Smooth muscle cell (in vitro differentiated cells): ENCODE results near the gene CIB4. TPM values are rescaled to one million over a fixed set of nuclear protein-coding genes. Genes with fewer than 3 reads are reported as not detected.

Experiments
- DNase-seq: peaks from one replicate; lab custom pipeline; 2025; ENCODE audit not compliant: unreplicated experiment; lab: John Stamatoyannopoulos, UW
- H2AFZ ChIP-seq: fragments of 200-600 bp; sonication (generic); 2 replicates; pipeline ENCODE4 v1.6.0; 2016; ENCODE audit warnings: antibody characterized with exemption, low read depth, mild to moderate bottlenecking
- H3F3A ChIP-seq: fragments of 200-600 bp; sonication (generic); 2 replicates; pipeline ENCODE4 v1.6.0; 2017; ENCODE audit warnings: antibody characterized with exemption, low read depth
- H3K27ac ChIP-seq: fragments of 200-600 bp; sonication (generic); 2 replicates; pipeline ENCODE4 v1.5.1; 2016; ENCODE audit warnings: low read depth, mild to moderate bottlenecking
- H3K27me3 ChIP-seq: fragments of 200-600 bp; sonication (generic); 2 replicates; pipeline ENCODE4 v1.6.1; 2016; ENCODE audit warnings: low read depth, mild to moderate bottlenecking
- H3K36me3 ChIP-seq: fragments of 200-600 bp; sonication (generic); 2 replicates; pipeline ENCODE4 v1.5.1; 2016; ENCODE audit warnings: low read depth
- H3K4me1 ChIP-seq: fragments of 200-600 bp; sonication (generic); 2 replicates; pipeline ENCODE4 v1.5.1; 2016; ENCODE audit warnings: low read depth
- H3K4me2 ChIP-seq: fragments of 200-600 bp; sonication (generic); 2 replicates; pipeline ENCODE4 v1.6.0; 2016; ENCODE audit warnings: mild to moderate bottlenecking
- H3K4me3 ChIP-seq: fragments of 200-600 bp; sonication (generic); 2 replicates; pipeline ENCODE4 v1.5.1; 2016; ENCODE audit warnings: mild to moderate bottlenecking
- H3K79me2 ChIP-seq: fragments of 200-600 bp; sonication (generic); 2 replicates; pipeline ENCODE4 v1.6.0; 2016; ENCODE audit warnings: low read depth, mild to moderate bottlenecking
- H3K9ac ChIP-seq: fragments of 200-600 bp; sonication (generic); 2 replicates; pipeline ENCODE4 v1.6.0; 2016; ENCODE audit warnings: low read depth
- H3K9me3 ChIP-seq: fragments of 200-600 bp; sonication (generic); replicated peaks from 2 replicates; pipeline ENCODE4 v1.5.1; 2016; ENCODE audit warnings: low read depth
- H4K20me1 ChIP-seq: fragments of 200-600 bp; sonication (generic); 2 replicates; pipeline ENCODE4 v1.6.0; 2016; ENCODE audit warnings: low read depth
- WGBS: methylation state at CpG from one replicate; pipeline ENCODE4 v1.1.7; 2016; ENCODE audit warnings: low lambda C conversion rate; 5-methylcytosine and 5-hydroxymethylcytosine counted together
- polyA plus RNA-seq: library from polyadenylated mRNA; unstranded; fragments of >200 nt; fragmentation: Nextera tagmentation; extraction: Ambion mirVana; gene quantifications from 2 replicates; pipeline ENCODE4 v1.2.1, GENCODE V29; 2016
- total RNA-seq: library from RNA; depleted of rRNA; stranded (reverse); fragments of >200 nt; gene quantifications from 2 replicates; pipeline ENCODE4 v1.2.3, GENCODE V29; 2014
- TF ChIP-seq, protein P1 (sequence below): fragments of 200-600 bp; sonication (generic); IDR thresholded peaks from 2 replicates; pipeline ENCODE4 v1.5.1; 2017; ENCODE audit warnings: borderline replicate concordance, mild to moderate bottlenecking, antibody characterized with exemption; ENCODE audit not compliant: insufficient read depth, poor library complexity, severe bottlenecking

CIB4 gene
- total and polyA plus RNA-seq, 2 experiments from 2014 or later: not detected

DNA sequence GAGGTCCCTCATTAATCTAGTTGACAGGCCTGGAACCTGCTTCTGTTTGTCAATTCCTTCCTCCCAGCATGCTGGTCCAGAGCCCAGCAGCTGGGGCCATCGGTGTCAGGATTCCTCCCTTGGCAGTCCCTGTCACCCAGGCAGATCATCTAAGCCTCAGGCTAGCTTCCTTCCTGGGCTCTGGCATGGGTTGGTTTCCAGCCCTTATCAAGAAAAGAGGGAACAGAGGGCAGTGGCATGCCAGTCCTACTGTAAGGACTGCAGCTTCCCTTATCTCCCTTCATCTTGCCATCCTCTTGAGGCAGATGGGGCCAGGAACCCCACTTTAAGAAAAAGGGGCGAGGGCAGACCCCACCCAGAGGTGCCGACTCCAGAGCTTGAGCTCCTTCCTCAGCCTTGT, 40.5 kb upstream of the CIB4 start:
- no peak for DNase-seq
- Histone ChIP-seq H3K27ac (no peak overlapping the region), H3K9me3 (no peaks in the 10 kb centered on the region), H3F3A (no peaks in the 10 kb centered on the region), H3K4me1 (peaks cover 3% of the 10 kb centered on the region), H3K27me3 (no peaks in the 10 kb centered on the region), H3K4me2 (no peak overlapping the region), H3K36me3 (no peaks in the 10 kb centered on the region), H3K79me2 (no peaks in the 10 kb centered on the region), H3K4me3 (no peak overlapping the region), H4K20me1 (no peaks in the 10 kb centered on the region), H3K9ac (no peak overlapping the region), H2AFZ (no peak overlapping the region)
- 96% methylated on average over 3 of the region's 3 CpGs for WGBS
- TF ChIP-seq, protein P1, sequence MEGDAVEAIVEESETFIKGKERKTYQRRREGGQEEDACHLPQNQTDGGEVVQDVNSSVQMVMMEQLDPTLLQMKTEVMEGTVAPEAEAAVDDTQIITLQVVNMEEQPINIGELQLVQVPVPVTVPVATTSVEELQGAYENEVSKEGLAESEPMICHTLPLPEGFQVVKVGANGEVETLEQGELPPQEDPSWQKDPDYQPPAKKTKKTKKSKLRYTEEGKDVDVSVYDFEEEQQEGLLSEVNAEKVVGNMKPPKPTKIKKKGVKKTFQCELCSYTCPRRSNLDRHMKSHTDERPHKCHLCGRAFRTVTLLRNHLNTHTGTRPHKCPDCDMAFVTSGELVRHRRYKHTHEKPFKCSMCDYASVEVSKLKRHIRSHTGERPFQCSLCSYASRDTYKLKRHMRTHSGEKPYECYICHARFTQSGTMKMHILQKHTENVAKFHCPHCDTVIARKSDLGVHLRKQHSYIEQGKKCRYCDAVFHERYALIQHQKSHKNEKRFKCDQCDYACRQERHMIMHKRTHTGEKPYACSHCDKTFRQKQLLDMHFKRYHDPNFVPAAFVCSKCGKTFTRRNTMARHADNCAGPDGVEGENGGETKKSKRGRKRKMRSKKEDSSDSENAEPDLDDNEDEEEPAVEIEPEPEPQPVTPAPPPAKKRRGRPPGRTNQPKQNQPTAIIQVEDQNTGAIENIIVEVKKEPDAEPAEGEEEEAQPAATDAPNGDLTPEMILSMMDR: no peak

DNA sequence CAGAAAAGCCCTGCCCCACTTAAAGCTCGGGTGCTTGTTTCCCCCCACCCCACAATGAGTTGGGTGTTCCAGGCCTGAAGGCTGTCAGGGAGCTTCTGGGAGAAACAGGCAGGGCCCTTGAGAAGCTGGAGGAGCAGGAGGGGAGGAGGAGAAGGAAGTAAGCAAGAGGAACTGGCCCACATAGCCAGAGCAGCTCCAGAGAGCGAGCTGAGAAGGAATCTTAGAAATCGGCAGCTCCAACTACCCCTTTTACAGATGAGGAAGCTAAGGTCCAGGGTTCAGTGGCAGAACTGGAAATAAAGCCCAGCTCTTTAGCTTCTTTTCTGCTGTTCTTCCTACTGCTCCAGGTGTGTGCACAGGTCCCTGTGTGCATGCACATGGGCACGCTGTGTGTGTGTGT, 38.7 kb upstream of the CIB4 start:
- no peak overlapping the region for H3K27ac ChIP-seq
- no peaks in the 10 kb centered on the region for H3K4me1 ChIP-seq
- H3K36me3 ChIP-seq: no peaks in the 10 kb centered on the region
- no peak overlapping the region for H3K4me3 ChIP-seq
- no peaks in the 10 kb centered on the region for H3K79me2 ChIP-seq
- H3K9me3 ChIP-seq: no peaks in the 10 kb centered on the region
- TF ChIP-seq, protein P1: no peak
- H3K4me2 ChIP-seq: no peak overlapping the region
- DNase-seq: no peak
- H3K27me3 ChIP-seq: no peaks in the 10 kb centered on the region
- no peaks in the 10 kb centered on the region for H3F3A ChIP-seq
- 85% methylated on average over 4 of the region's 4 CpGs for WGBS
- H4K20me1 ChIP-seq: no peaks in the 10 kb centered on the region
- no peak overlapping the region for H3K9ac ChIP-seq
- no peak overlapping the region for H2AFZ ChIP-seq

GRCh38 chr2:26678035-26678434, 36.9 kb upstream of the CIB4 start:
- H3K9ac ChIP-seq: no peak overlapping the region
- no peak overlapping the region for H3K4me3 ChIP-seq
- DNase-seq: no peak
- TF ChIP-seq, protein P1: no peak
- H2AFZ ChIP-seq: no peak overlapping the region
- 95% methylated on average over 4 of the region's 4 CpGs for WGBS
- H3K27me3 ChIP-seq: no peaks in the 10 kb centered on the region
- no peaks in the 10 kb centered on the region for H3F3A ChIP-seq
- H3K36me3 ChIP-seq: no peaks in the 10 kb centered on the region
- H3K4me1 ChIP-seq: no peaks in the 10 kb centered on the region
- no peaks in the 10 kb centered on the region for H3K9me3 ChIP-seq
- no peak overlapping the region for H3K27ac ChIP-seq
- no peaks in the 10 kb centered on the region for H4K20me1 ChIP-seq
- H3K79me2 ChIP-seq: no peaks in the 10 kb centered on the region
- H3K4me2 ChIP-seq: no peak overlapping the region

DNA sequence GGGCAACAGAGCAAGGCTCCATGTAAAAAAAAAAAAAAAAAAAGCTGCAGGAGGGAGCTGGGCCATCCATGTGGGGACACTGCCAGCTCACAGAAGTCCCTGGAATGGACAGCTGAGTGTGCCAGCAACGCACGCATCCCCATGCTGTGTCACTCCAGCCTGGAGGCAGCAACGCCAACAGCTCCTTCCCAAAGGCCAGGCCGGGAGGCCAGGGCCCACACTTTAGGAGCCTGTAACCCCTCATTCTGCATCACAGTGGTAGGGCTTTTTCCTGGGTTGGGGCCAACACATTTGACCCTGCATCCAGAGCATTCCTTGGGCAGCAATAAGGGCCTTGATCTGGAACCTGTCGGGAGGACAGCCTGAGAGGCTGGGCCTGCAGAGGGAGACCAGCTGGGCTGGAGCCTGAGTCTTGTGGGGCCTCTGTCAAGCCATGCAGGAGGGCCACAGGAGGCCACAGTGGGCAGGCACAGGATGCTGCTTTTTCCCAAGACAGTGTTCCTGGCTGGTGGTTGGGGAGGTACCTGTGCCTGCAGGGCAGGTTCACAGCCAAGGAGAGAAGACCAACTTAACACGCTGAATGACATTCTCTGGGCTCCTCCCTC, 34.6 kb upstream of the CIB4 start:
- H3K27ac ChIP-seq: no peak overlapping the region
- no peak overlapping the region for H3K4me2 ChIP-seq
- H2AFZ ChIP-seq: no peak overlapping the region
- no peaks in the 10 kb centered on the region for H3K9me3 ChIP-seq
- H3K9ac ChIP-seq: no peak overlapping the region
- H3K4me3 ChIP-seq: no peak overlapping the region
- H3K4me1 ChIP-seq: no peaks in the 10 kb centered on the region
- H3K36me3 ChIP-seq: no peaks in the 10 kb centered on the region
- no peaks in the 10 kb centered on the region for H4K20me1 ChIP-seq
- H3K27me3 ChIP-seq: no peaks in the 10 kb centered on the region
- TF ChIP-seq, protein P1: no peak
- 96% methylated on average over 6 of the region's 6 CpGs for WGBS
- no peaks in the 10 kb centered on the region for H3K79me2 ChIP-seq
- no peak for DNase-seq
- no peaks in the 10 kb centered on the region for H3F3A ChIP-seq
